A673 (cell line): Measurements from ENCODE around the gene SUPT3H.

Experiments used
- CTCF ChIP-seq: fragments of 300-800, 200-600 bp; sonication (generic); conservative IDR thresholded peaks from 2 replicates; pipeline ENCODE4 v1.5.1; 2017; ENCODE audit warnings: low read depth, mild to moderate bottlenecking, antibody characterized with exemption, low read length, moderate library complexity, mixed read lengths
- EZH2 ChIP-seq: fragments of 200-600 bp; sonication (generic); IDR thresholded peaks from 2 replicates; pipeline ENCODE4 v1.6.1; 2017; ENCODE audit warnings: borderline replicate concordance, low read depth, mild to moderate bottlenecking, mixed read lengths, antibody characterized with exemption, low read length; ENCODE audit not compliant: poor library complexity, severe bottlenecking

GRCh38 chr6:44980841-44981240, 396.9 kb downstream of the SUPT3H start:
- TF ChIP-seq CTCF (no peak), EZH2 (no peak)
